Measurements from ENCODE around the gene KRTDAP.

Gene KRTDAP

GRCh38 chr19:35528218-35529038 is 38.2 kb upstream of the KRTDAP start, which contains the start of gene SBSN:
SBSN (minus strand) TSS chr19:35528311; CDS start chr19:35528281, 30 bp downstream.
- no peak within 1 kb of the TSS for H2BK5ac ChIP-seq (ENCODE audit: low read depth, low read length, poor library complexity)
- no peaks in the 10 kb centered on the region for H3K79me2 ChIP-seq (ENCODE audit: control insufficient read depth, insufficient read depth, low read length, poor library complexity)
- H3K14ac ChIP-seq (ENCODE audit: low read length), result no peak within 1 kb of the TSS
- no peak within 1 kb of the TSS for H3K23ac ChIP-seq (ENCODE audit: low read length)
- H4K8ac ChIP-seq (ENCODE audit: low read depth, low read length), result no peak within 1 kb of the TSS
- no peak within 1 kb of the TSS for H4K12ac ChIP-seq (ENCODE audit: low read depth, low read length)
- peak within 1 kb of the TSS; percentile 0 for H3K4me3 ChIP-seq (ENCODE audit: low read depth, low read length)
- H3K9me3 ChIP-seq (ENCODE audit: insufficient read depth, low read depth, low read length), result peaks cover 4% of the 10 kb centered on the region
- DNase-seq, result no peak
- WGBS (ENCODE audit: extremely low coverage, insufficient coverage, insufficient read length), result no CpG with 5 or more reads among the region's 11 CpGs
- no peak within 1 kb of the TSS for H2BK12ac ChIP-seq (ENCODE audit: low read length)
- no peak within 1 kb of the TSS for H3K9ac ChIP-seq (ENCODE audit: low read length)
- H3K4ac ChIP-seq (ENCODE audit: low read depth, low read length), result no peak within 1 kb of the TSS
- H4K91ac ChIP-seq (ENCODE audit: low read depth, low read length), result no peak within 1 kb of the TSS
- H3K4me1 ChIP-seq (ENCODE audit: control insufficient read depth in 1 of 2, insufficient read depth in 2 of 2, low read length in 2 of 2), result no peaks in the 10 kb centered on the region
- H3K79me1 ChIP-seq (ENCODE audit: low read length), result no peaks in the 10 kb centered on the region
- H2AFZ ChIP-seq (ENCODE audit: insufficient read depth, low read length, poor library complexity), result no peak within 1 kb of the TSS
- peaks cover under 1% of the 10 kb centered on the region for H3K27me3 ChIP-seq (ENCODE audit: insufficient read depth, low read length)
- no peak within 1 kb of the TSS for H3K27ac ChIP-seq (ENCODE audit: low read depth, low read length)
- no peak within 1 kb of the TSS for H3K4me2 ChIP-seq (ENCODE audit: low read length)
- no peaks in the 10 kb centered on the region for H3K36me3 ChIP-seq (ENCODE audit: control insufficient read depth in 1 of 2, insufficient read depth in 2 of 2, low read length in 2 of 2)
- no peak within 1 kb of the TSS for H3K18ac ChIP-seq (ENCODE audit: low read length)
- H2AK5ac ChIP-seq (ENCODE audit: low read length), result no peak within 1 kb of the TSS
- H2BK120ac ChIP-seq (ENCODE audit: insufficient read depth, low read length, poor library complexity), result no peak within 1 kb of the TSS

- Histone ChIP-seq H4K8ac (ENCODE audit: low read depth, low read length) (no peak overlapping the region), H3K18ac (ENCODE audit: low read length) (no peak overlapping the region), H3K27me3 (ENCODE audit: insufficient read depth, low read length) (no peaks in the 10 kb centered on the region), H2AFZ (ENCODE audit: insufficient read depth, low read length, poor library complexity) (no peak overlapping the region), H3K4ac (ENCODE audit: low read depth, low read length) (no peak overlapping the region), H3K4me3 (ENCODE audit: low read depth, low read length) (no peak overlapping the region), H3K79me2 (ENCODE audit: control insufficient read depth, insufficient read depth, low read length, poor library complexity) (no peaks in the 10 kb centered on the region), H4K12ac (ENCODE audit: low read depth, low read length) (no peak overlapping the region), H3K4me1 (ENCODE audit: control insufficient read depth in 1 of 2, insufficient read depth in 2 of 2, low read length in 2 of 2) (no peaks in the 10 kb centered on the region), H2BK5ac (ENCODE audit: low read depth, low read length, poor library complexity) (no peak overlapping the region), H4K91ac (ENCODE audit: low read depth, low read length) (no peak overlapping the region), H3K23ac (ENCODE audit: low read length) (no peak overlapping the region), H3K4me2 (ENCODE audit: low read length) (no peak overlapping the region), H3K9me3 (ENCODE audit: insufficient read depth, low read depth, low read length) (peaks cover 2% of the 10 kb centered on the region), H2BK12ac (ENCODE audit: low read length) (no peak overlapping the region), H3K14ac (ENCODE audit: low read length) (no peak overlapping the region), H3K27ac (ENCODE audit: low read depth, low read length) (no peak overlapping the region), H3K36me3 (ENCODE audit: control insufficient read depth in 1 of 2, insufficient read depth in 2 of 2, low read length in 2 of 2) (no peaks in the 10 kb centered on the region), H3K79me1 (ENCODE audit: low read length) (no peaks in the 10 kb centered on the region), H3K9ac (ENCODE audit: low read length) (no peak overlapping the region), H2BK120ac (ENCODE audit: insufficient read depth, low read length, poor library complexity) (no peak overlapping the region), H2AK5ac (ENCODE audit: low read length) (no peak overlapping the region)
- no peak for DNase-seq
- WGBS (ENCODE audit: extremely low coverage, insufficient coverage, insufficient read length), result no CpG with 5 or more reads among the region's 4 CpGs
Observed at GRCh38 chr19:35525873-35526272, 35.6 kb upstream of the KRTDAP start.

GRCh38 chr19:35524181-35524837 is 34.0 kb upstream of the KRTDAP start:
- Histone ChIP-seq H2BK120ac (ENCODE audit: insufficient read depth, low read length, poor library complexity) (no peak overlapping the region), H3K27me3 (ENCODE audit: insufficient read depth, low read length) (no peaks in the 10 kb centered on the region)
- no CpG with 5 or more reads among the region's 11 CpGs for WGBS (ENCODE audit: extremely low coverage, insufficient coverage, insufficient read length)

DNA sequence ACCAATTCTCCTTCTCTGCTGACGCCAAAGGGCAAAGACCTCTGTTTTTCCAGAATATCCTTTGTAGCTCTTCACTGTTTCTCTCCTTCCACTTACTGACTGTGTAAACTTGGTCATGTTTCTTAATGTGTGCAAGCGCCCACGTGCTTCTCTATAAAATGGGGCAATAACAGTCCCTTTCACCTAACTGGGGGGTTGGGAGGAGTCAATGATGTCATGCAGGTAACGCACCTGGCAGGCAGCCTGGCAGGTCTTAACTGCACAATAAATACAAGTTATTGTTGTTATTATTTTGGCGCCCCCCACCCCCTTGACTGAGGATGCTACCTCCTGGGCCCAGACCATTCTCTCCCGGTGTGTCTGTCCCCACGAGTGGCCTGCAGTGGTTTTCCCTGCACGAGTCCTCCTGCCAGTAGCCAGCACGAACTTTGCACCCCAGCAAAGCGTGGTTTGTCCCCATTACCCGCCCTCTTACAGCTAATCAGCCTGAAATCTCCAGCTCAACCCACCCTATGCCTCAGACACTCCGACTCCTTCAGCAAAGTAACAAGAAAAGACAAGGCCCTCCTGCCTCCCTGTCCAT is 32.6 kb upstream of the KRTDAP start:
- no peak overlapping the region for H3K18ac ChIP-seq (ENCODE audit: low read length)
- no peak overlapping the region for H2BK120ac ChIP-seq (ENCODE audit: insufficient read depth, low read length, poor library complexity)
- no peak overlapping the region for H2BK5ac ChIP-seq (ENCODE audit: low read depth, low read length, poor library complexity)
- no peak overlapping the region for H2BK12ac ChIP-seq (ENCODE audit: low read length)
- H3K4me1 ChIP-seq (ENCODE audit: control insufficient read depth in 1 of 2, insufficient read depth in 2 of 2, low read length in 2 of 2), result no peaks in the 10 kb centered on the region
- no peaks in the 10 kb centered on the region for H3K79me1 ChIP-seq (ENCODE audit: low read length)
- H4K91ac ChIP-seq (ENCODE audit: low read depth, low read length), result no peak overlapping the region
- H3K4ac ChIP-seq (ENCODE audit: low read depth, low read length), result no peak overlapping the region
- H3K4me2 ChIP-seq (ENCODE audit: low read length), result no peak overlapping the region
- WGBS (ENCODE audit: extremely low coverage, insufficient coverage, insufficient read length), result no CpG with 5 or more reads among the region's 12 CpGs
- H2AFZ ChIP-seq (ENCODE audit: insufficient read depth, low read length, poor library complexity), result no peak overlapping the region
- no peak overlapping the region for H3K23ac ChIP-seq (ENCODE audit: low read length)
- H4K12ac ChIP-seq (ENCODE audit: low read depth, low read length), result no peak overlapping the region
- no peaks in the 10 kb centered on the region for H3K27me3 ChIP-seq (ENCODE audit: insufficient read depth, low read length)
- H3K14ac ChIP-seq (ENCODE audit: low read length), result no peak overlapping the region
- H3K27ac ChIP-seq (ENCODE audit: low read depth, low read length), result no peak overlapping the region
- H3K9me3 ChIP-seq (ENCODE audit: insufficient read depth, low read depth, low read length), result no peaks in the 10 kb centered on the region
- no peak for DNase-seq
- H3K36me3 ChIP-seq (ENCODE audit: control insufficient read depth in 1 of 2, insufficient read depth in 2 of 2, low read length in 2 of 2), result no peaks in the 10 kb centered on the region
- H3K79me2 ChIP-seq (ENCODE audit: control insufficient read depth, insufficient read depth, low read length, poor library complexity), result no peaks in the 10 kb centered on the region
- H3K9ac ChIP-seq (ENCODE audit: low read length), result no peak overlapping the region
- H3K4me3 ChIP-seq (ENCODE audit: low read depth, low read length), result no peak overlapping the region
- H4K8ac ChIP-seq (ENCODE audit: low read depth, low read length), result no peak overlapping the region
- H2AK5ac ChIP-seq (ENCODE audit: low read length), result no peak overlapping the region

More at GRCh38 chr19:35524181-35524837, 34.0 kb upstream of the KRTDAP start:
- Histone ChIP-seq H2AK5ac (ENCODE audit: low read length) (no peak overlapping the region), H2AFZ (ENCODE audit: insufficient read depth, low read length, poor library complexity) (no peak overlapping the region), H2BK5ac (ENCODE audit: low read depth, low read length, poor library complexity) (no peak overlapping the region), H3K79me1 (ENCODE audit: low read length) (no peaks in the 10 kb centered on the region), H3K27ac (ENCODE audit: low read depth, low read length) (no peak overlapping the region), H2BK12ac (ENCODE audit: low read length) (no peak overlapping the region), H3K23ac (ENCODE audit: low read length) (no peak overlapping the region), H3K79me2 (ENCODE audit: control insufficient read depth, insufficient read depth, low read length, poor library complexity) (no peaks in the 10 kb centered on the region), H3K4me3 (ENCODE audit: low read depth, low read length) (no peak overlapping the region), H3K4me2 (ENCODE audit: low read length) (no peak overlapping the region), H3K4ac (ENCODE audit: low read depth, low read length) (no peak overlapping the region), H3K18ac (ENCODE audit: low read length) (no peak overlapping the region), H3K14ac (ENCODE audit: low read length) (no peak overlapping the region), H4K8ac (ENCODE audit: low read depth, low read length) (no peak overlapping the region), H4K91ac (ENCODE audit: low read depth, low read length) (no peak overlapping the region), H3K9me3 (ENCODE audit: insufficient read depth, low read depth, low read length) (peaks cover 2% of the 10 kb centered on the region), H3K4me1 (ENCODE audit: control insufficient read depth in 1 of 2, insufficient read depth in 2 of 2, low read length in 2 of 2) (no peaks in the 10 kb centered on the region), H3K36me3 (ENCODE audit: control insufficient read depth in 1 of 2, insufficient read depth in 2 of 2, low read length in 2 of 2) (no peaks in the 10 kb centered on the region), H3K9ac (ENCODE audit: low read length) (no peak overlapping the region), H4K12ac (ENCODE audit: low read depth, low read length) (no peak overlapping the region)
- DNase-seq, result no peak

Data from trophoblast cell (in vitro differentiated cells and primary cell).